ENCODE data around the gene SHISA6.

SHISA6 gene

GRCh38 chr17:11251561-11252107, 10.6 kb downstream of the SHISA6 start:
- Histone ChIP-seq H3K4me1 (ENCODE audit: insufficient read depth, low read length, severe bottlenecking) (no peaks in the 10 kb centered on the region), H2AFZ (ENCODE audit: low read length) (no peak overlapping the region), H3K27me3 (ENCODE audit: insufficient read depth, low read length) (peaks cover 5% of the 10 kb centered on the region; the same call in 1 of the 2 replicates), H3K9me3 (ENCODE audit: low read length) (no peaks in the 10 kb centered on the region), H3K79me2 (ENCODE audit: insufficient read depth, low read length) (no peaks in the 10 kb centered on the region), H3K4me2 (ENCODE audit: low read length) (no peak overlapping the region), H4K20me1 (ENCODE audit: insufficient read depth, low read length) (no peaks in the 10 kb centered on the region), H3K4me3 (ENCODE audit: low read depth, low read length, poor library complexity, severe bottlenecking) (no peak overlapping the region), H3K9me2 (ENCODE audit: low read depth, low read length) (no peaks in the 10 kb centered on the region), H3K27ac (ENCODE audit: low read depth, low read length, poor library complexity, severe bottlenecking) (no peak overlapping the region), H3K36me3 (ENCODE audit: insufficient read depth, low read length) (no peaks in the 10 kb centered on the region), H3K9ac (ENCODE audit: low read length) (no peak overlapping the region), H3F3A (ENCODE audit: insufficient read depth, low read length) (no peaks in the 10 kb centered on the region)
- no peak for TF ChIP-seq EZH2 (IDR thresholded peaks at IDR 0.05; ENCODE audit: borderline replicate concordance, low read length)
- no peak for TF ChIP-seq CTCF (IDR thresholded peaks at IDR 0.05; ENCODE audit: low read length)

- H3K79me2 ChIP-seq (ENCODE audit: insufficient read depth, low read length): no peaks in the 10 kb centered on the region
- H3K27ac ChIP-seq (ENCODE audit: low read depth, low read length, poor library complexity, severe bottlenecking): no peak overlapping the region
- no peaks in the 10 kb centered on the region for H4K20me1 ChIP-seq (ENCODE audit: insufficient read depth, low read length)
- no peaks in the 10 kb centered on the region for H3K9me3 ChIP-seq (ENCODE audit: low read length)
- no peak overlapping the region for H2AFZ ChIP-seq (ENCODE audit: low read length)
- no peaks in the 10 kb centered on the region for H3F3A ChIP-seq (ENCODE audit: insufficient read depth, low read length)
- H3K9ac ChIP-seq (ENCODE audit: low read length): no peak overlapping the region
- no peaks in the 10 kb centered on the region for H3K4me1 ChIP-seq (ENCODE audit: insufficient read depth, low read length, severe bottlenecking)
- H3K9me2 ChIP-seq (ENCODE audit: low read depth, low read length): no peaks in the 10 kb centered on the region
- H3K4me2 ChIP-seq (ENCODE audit: low read length): no peak overlapping the region
- TF ChIP-seq EZH2 (IDR thresholded peaks at IDR 0.05; ENCODE audit: borderline replicate concordance, low read length) (no peak), CTCF (IDR thresholded peaks at IDR 0.05; ENCODE audit: low read length) (no peak)
- H3K27me3 ChIP-seq (ENCODE audit: insufficient read depth, low read length): peaks cover 5% of the 10 kb centered on the region; the same call in 1 of the 2 replicates
- no peak overlapping the region for H3K4me3 ChIP-seq (ENCODE audit: low read depth, low read length, poor library complexity, severe bottlenecking)
- no peaks in the 10 kb centered on the region for H3K36me3 ChIP-seq (ENCODE audit: insufficient read depth, low read length)
Observed at GRCh38 chr17:11252146-11252545, 11.1 kb downstream of the SHISA6 start.

- Histone ChIP-seq H3K4me2 (ENCODE audit: low read length) (no peak overlapping the region), H2AFZ (ENCODE audit: low read length) (no peak overlapping the region), H3F3A (ENCODE audit: insufficient read depth, low read length) (no peaks in the 10 kb centered on the region), H3K9me2 (ENCODE audit: low read depth, low read length) (no peaks in the 10 kb centered on the region), H3K79me2 (ENCODE audit: insufficient read depth, low read length) (no peaks in the 10 kb centered on the region), H3K27me3 (ENCODE audit: insufficient read depth, low read length) (peaks cover 5% of the 10 kb centered on the region; the same call in 1 of the 2 replicates), H3K4me1 (ENCODE audit: insufficient read depth, low read length, severe bottlenecking) (no peaks in the 10 kb centered on the region), H4K20me1 (ENCODE audit: insufficient read depth, low read length) (no peaks in the 10 kb centered on the region), H3K9ac (ENCODE audit: low read length) (no peak overlapping the region), H3K36me3 (ENCODE audit: insufficient read depth, low read length) (no peaks in the 10 kb centered on the region), H3K4me3 (ENCODE audit: low read depth, low read length, poor library complexity, severe bottlenecking) (no peak overlapping the region), H3K27ac (ENCODE audit: low read depth, low read length, poor library complexity, severe bottlenecking) (no peak overlapping the region), H3K9me3 (ENCODE audit: low read length) (no peaks in the 10 kb centered on the region)
- TF ChIP-seq EZH2 (IDR thresholded peaks at IDR 0.05; ENCODE audit: borderline replicate concordance, low read length): no peak
- no peak for TF ChIP-seq CTCF (IDR thresholded peaks at IDR 0.05; ENCODE audit: low read length)
Observed at GRCh38 chr17:11256877-11257276, 15.9 kb downstream of the SHISA6 start.
